Gastroesophageal sphincter (tissue), 4 donors: ENCODE data around the gene KCNMA1. TPM values are rescaled to one million over a fixed set of nuclear protein-coding genes. Genes with fewer than 3 reads are reported as not detected.
A peak's percentile ranks its signal among the peaks of the same experiment; 100 is the strongest.

Experiments
- ATAC-seq: fragments of 150-250 bp; one replicate; pipeline ENCODE4 v1.9.1; 2016; ENCODE audit warnings: mild to moderate bottlenecking, moderate library complexity
- H3K27ac ChIP-seq, 4 donors: fragments of 200-600 bp; sonication (generic) in 3 of 4; 1 replicate in 3 of 4; 2 replicates in 1 of 4; pipeline ENCODE4 v1.5.1; 2016 to 2019
- H3K27me3 ChIP-seq: fragments of 200-600 bp; sonication (generic); one replicate; pipeline ENCODE4 v1.5.1; 2019
- H3K36me3 ChIP-seq, 2 donors: fragments of 200-600 bp; sonication (generic); one replicate each; pipeline ENCODE4 v1.5.1; 2019; ENCODE audit warnings: control low read depth in 1 of 2
- H3K4me1 ChIP-seq, 3 donors: fragments of 200-600 bp; sonication (generic); 1 replicate in 2 of 3; 2 replicates in 1 of 3; pipeline ENCODE4 v1.5.1; 2016 to 2019; ENCODE audit warnings: control low read depth in 2 of 3
- H3K4me3 ChIP-seq, 2 donors: fragments of 200-600 bp; sonication (generic); one replicate each; pipeline ENCODE4 v1.5.1; 2019; ENCODE audit warnings: mild to moderate bottlenecking in 1 of 2, moderate library complexity in 1 of 2
- H3K9me3 ChIP-seq, 3 donors: fragments of 200-600 bp; sonication (generic); one replicate each; pipeline ENCODE4 v1.5.1; 2017 to 2019; ENCODE audit warnings: control low read depth in 2 of 3
- EP300 ChIP-seq: sonication (generic); formaldehyde crosslinking; IDR thresholded peaks from one replicate; pipeline ENCODE4 v1.6.1; 2017; ENCODE audit warnings: antibody characterized with exemption, mild to moderate bottlenecking
- POLR2A ChIP-seq, 2 donors: fragments of 450-650 bp; IDR thresholded peaks; one replicate each; pipeline ENCODE4 v1.6.1; 2017; ENCODE audit warnings: antibody characterized with exemption in 2 of 2, mild to moderate bottlenecking in 2 of 2, moderate library complexity in 1 of 2
- POLR2AphosphoS5 ChIP-seq: sonication (generic); formaldehyde crosslinking; IDR thresholded peaks from one replicate; pipeline ENCODE4 v1.6.1; 2017; ENCODE audit warnings: antibody characterized with exemption
- WGBS, 2 donors: methylation state at CpG; one replicate each; pipeline ENCODE4 v1.1.5; 2018; ENCODE audit warnings: low coverage in 1 of 2; 5-methylcytosine and 5-hydroxymethylcytosine counted together
- total RNA-seq, 4 donors: library from RNA; depleted of rRNA; stranded (reverse); fragments of >200 nt; gene quantifications; one replicate each; pipeline ENCODE4 v1.1.0, GENCODE V29; 2016
- TF ChIP-seq, protein P1 (sequence below), 4 experiments: fragments of 200-600 bp in 2 of 4; fragments of 450-650 bp in 2 of 4; sonication (generic) in 1 of 4; IDR thresholded peaks; one replicate each; pipeline ENCODE4 v1.5.1; 2017 to 2019; ENCODE audit warnings: antibody characterized with exemption in 4 of 4, mild to moderate bottlenecking in 2 of 4, moderate library complexity in 2 of 4

Gene KCNMA1
- total RNA-seq, 4 donors from 2014 or later = 168 to 389 (median 323) TPM

DNA sequence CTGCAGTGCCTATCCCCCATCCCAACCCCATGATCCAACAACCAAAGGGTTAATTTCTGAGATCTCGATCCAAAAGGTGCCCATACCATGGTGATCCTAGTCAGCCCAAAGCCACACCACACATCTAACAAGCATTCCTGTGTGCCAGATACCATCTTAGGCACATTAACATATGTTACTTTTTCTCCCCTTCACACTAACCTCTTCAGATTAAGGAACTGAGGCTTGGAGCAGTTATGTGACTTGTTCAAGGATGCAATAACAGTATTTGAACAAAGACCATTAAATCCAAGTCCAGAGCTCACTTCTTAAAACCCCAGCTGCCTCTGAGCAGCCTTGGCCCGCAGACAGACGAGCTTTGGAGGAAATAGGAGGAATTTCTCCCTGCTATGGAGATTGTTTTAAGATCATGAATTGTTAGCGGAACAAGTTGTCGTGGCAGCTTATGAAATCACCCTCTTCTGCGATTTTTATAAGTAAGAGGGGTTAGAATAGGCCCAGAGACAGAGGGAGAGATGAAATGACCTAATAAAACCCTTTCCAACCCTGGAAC lies 327.2 kb downstream of the KCNMA1 start:
- Histone ChIP-seq H3K27ac (peak overlapping the region; percentile 30 to 71 (median 66)), H3K4me3 (no peak overlapping the region), H3K27me3 (no peaks in the 10 kb centered on the region), H3K4me1 (peaks cover 0 to 52% (median 10%) of the 10 kb centered on the region in 3 donors), H3K36me3 (no peaks in the 10 kb centered on the region), H3K9me3 (no peaks in the 10 kb centered on the region)
- 28 to 40% methylated on average over 2 to 5 of the region's 6 CpGs for WGBS, 2 donors
- TF ChIP-seq POLR2AphosphoS5 (no peak), EP300 (no peak), POLR2A (IDR thresholded peaks at IDR 0.05) (no peak)
- TF ChIP-seq, protein P1, sequence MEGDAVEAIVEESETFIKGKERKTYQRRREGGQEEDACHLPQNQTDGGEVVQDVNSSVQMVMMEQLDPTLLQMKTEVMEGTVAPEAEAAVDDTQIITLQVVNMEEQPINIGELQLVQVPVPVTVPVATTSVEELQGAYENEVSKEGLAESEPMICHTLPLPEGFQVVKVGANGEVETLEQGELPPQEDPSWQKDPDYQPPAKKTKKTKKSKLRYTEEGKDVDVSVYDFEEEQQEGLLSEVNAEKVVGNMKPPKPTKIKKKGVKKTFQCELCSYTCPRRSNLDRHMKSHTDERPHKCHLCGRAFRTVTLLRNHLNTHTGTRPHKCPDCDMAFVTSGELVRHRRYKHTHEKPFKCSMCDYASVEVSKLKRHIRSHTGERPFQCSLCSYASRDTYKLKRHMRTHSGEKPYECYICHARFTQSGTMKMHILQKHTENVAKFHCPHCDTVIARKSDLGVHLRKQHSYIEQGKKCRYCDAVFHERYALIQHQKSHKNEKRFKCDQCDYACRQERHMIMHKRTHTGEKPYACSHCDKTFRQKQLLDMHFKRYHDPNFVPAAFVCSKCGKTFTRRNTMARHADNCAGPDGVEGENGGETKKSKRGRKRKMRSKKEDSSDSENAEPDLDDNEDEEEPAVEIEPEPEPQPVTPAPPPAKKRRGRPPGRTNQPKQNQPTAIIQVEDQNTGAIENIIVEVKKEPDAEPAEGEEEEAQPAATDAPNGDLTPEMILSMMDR (IDR thresholded peaks at IDR 0.05) = no peak
- ATAC-seq = no peak

DNA sequence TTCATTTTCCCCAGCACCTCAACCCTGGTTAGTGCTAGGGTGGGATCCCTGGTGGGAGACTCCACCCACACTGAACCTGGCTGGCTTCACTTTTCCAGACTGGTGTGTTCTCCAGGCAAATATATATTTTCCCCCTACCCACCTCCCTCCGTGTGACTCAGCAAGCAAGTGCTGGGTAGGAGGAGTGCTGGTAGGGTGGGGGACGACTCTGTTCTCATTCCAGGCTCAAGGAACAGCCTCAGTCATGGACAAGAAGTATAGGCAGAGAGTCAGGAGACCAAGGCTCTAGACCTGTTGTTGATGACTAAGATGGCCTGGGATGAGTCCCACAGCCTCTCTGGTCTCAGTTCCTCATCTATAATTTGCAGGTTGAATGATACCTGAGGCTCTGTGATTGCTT lies 328.1 kb downstream of the KCNMA1 start:
- no peak for ATAC-seq
- peaks cover 0 to 52% (median 10%) of the 10 kb centered on the region in 3 donors for H3K4me1 ChIP-seq
- TF ChIP-seq POLR2AphosphoS5 (no peak), POLR2A (IDR thresholded peaks at IDR 0.05) (no peak), EP300 (no peak)
- TF ChIP-seq, protein P1 (IDR thresholded peaks at IDR 0.05) = no peak

DNA sequence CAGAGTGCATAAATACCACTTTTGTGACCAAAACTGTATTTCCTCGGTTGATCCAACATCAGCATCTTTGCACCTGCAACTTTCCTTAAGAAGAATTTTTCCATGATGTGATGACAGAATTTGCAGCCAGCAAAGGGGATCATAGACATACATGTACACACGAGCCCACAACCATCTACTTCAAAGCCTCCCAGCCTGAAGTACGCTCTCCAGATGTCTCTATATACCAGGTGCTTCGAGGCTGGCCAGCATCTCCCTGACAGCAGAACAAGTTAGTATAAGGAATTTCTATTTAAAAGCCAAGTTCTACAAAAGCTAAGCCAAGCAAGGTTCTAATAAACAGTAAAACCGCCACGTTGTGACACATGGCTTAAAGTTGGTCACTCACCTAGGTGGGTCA lies 328.5 kb downstream of the KCNMA1 start:
- TF ChIP-seq POLR2AphosphoS5 (peak; percentile 41), POLR2A (IDR thresholded peaks at IDR 0.05) (no peak)
- Histone ChIP-seq H3K4me3 (no peak overlapping the region), H3K27me3 (no peaks in the 10 kb centered on the region), H3K4me1 (peaks cover 0 to 52% (median 10%) of the 10 kb centered on the region in 3 donors), H3K36me3 (no peaks in the 10 kb centered on the region), H3K27ac (peak overlapping the region in 2 of 4 donors; percentile 66 to 71), H3K9me3 (no peaks in the 10 kb centered on the region)
- 36 to 47% methylated on average over 4 to 6 of the region's 6 CpGs for WGBS, 2 donors
- ATAC-seq = no peak

More for the DNA sequence above, 328.1 kb downstream of the KCNMA1 start:
- no CpG with 5 or more reads among the region's 2 CpGs for WGBS, 2 donors
- Histone ChIP-seq H3K27ac (peak overlapping the region in 2 of 4 donors; percentile 66 to 71), H3K4me3 (no peak overlapping the region), H3K27me3 (no peaks in the 10 kb centered on the region), H3K36me3 (no peaks in the 10 kb centered on the region), H3K9me3 (no peaks in the 10 kb centered on the region)

DNA sequence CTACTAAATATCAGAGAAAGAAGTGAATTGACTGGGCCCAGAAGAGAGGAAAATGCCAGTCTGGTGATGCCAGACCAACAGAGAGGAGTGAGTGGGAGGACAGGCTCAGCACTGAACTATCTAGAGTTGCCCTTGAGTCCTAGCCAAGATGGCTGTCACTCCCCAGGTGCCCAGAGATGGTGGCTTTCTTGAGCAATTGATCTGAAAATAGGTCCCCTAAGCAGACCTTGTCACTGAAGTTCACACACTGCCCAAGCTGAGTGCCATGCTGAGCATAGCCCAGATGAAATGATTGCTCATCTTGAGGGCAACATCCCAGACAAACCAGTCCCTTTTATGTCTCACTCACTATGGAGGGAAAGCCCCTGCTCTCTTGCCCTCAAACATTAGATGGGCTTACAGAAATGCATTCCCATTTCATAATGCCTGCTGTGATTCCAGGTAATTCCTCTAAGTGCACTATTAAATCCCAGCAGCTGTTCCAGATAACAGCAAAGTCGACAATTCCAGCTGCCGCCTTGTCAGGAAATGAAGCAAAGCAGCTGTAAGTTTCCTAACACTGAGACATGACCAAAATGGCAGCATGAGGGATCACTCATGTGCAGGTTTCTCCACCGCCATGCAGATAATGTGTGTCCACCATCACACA lies 329.4 kb downstream of the KCNMA1 start:
- no peaks in the 10 kb centered on the region for H3K9me3 ChIP-seq
- H3K36me3 ChIP-seq = no peaks in the 10 kb centered on the region
- no peaks in the 10 kb centered on the region for H3K27me3 ChIP-seq
- H3K27ac ChIP-seq = no peak overlapping the region
- WGBS, 2 donors = 0 to 39% methylated on average over 1 to 3 of the region's 3 CpGs
- ATAC-seq = no peak
- no peak overlapping the region for H3K4me3 ChIP-seq
- peaks cover 0 to 49% (median 10%) of the 10 kb centered on the region in 3 donors for H3K4me1 ChIP-seq
- TF ChIP-seq POLR2AphosphoS5 = peak; percentile 86
- TF ChIP-seq, protein P1 (IDR thresholded peaks at IDR 0.05) = no peak

DNA sequence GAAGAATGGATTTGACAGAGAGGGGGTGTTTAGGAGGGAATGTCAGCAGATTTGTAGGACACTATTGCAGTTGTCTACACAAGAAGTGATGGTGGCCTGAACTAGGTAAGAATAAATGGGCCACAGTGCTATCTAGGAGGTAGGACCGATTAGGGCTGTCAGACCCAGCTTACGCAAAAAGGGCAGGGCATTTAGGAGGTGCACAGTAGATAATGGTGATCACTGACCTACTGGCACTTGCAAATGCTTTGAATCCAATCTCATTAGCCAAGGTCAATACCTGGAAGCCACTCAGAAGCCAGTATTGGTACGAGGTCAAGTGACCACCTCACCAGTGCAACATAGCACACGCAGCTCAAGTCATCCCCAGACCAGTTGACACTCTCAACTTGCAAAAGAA lies 330.9 kb downstream of the KCNMA1 start:
- H3K36me3 ChIP-seq = no peaks in the 10 kb centered on the region
- H3K27me3 ChIP-seq = no peaks in the 10 kb centered on the region
- 76 to 100% methylated on average over 3 to 4 of the region's 4 CpGs for WGBS, 2 donors
- H3K4me1 ChIP-seq = peaks cover 0 to 45% (median 10%) of the 10 kb centered on the region in 3 donors
- no peak for ATAC-seq
- H3K9me3 ChIP-seq = no peaks in the 10 kb centered on the region
- H3K27ac ChIP-seq = no peak overlapping the region
- TF ChIP-seq EP300 (no peak), POLR2A (IDR thresholded peaks at IDR 0.05) (no peak), POLR2AphosphoS5 (no peak)
- TF ChIP-seq, protein P1 (IDR thresholded peaks at IDR 0.05) = no peak
- H3K4me3 ChIP-seq = no peak overlapping the region
